ENCODE data around the gene ARNT2. TPM values are rescaled to one million over a fixed set of nuclear protein-coding genes. Genes with fewer than 3 reads are reported as not detected.
A peak's percentile ranks its signal among the peaks of the same experiment; 100 is the strongest.

The ARNT2 gene
- not detected in 2 replicates for total RNA-seq (2013; cell fraction: nucleolus; rRNA removed)
- total RNA-seq (2014; rRNA removed) (not detected in 2 replicates), total RNA-seq (2014; rRNA removed; fragmentation: Illumina TruSeq; extraction: Trizol) (not detected in 2 replicates), total RNA-seq (2021) (0.21 TPM in 1 of 2 replicates, not detected in the other), polyA plus RNA-seq (2011; rRNA removed) (0.06 and 0.07 TPM in 2 replicates), polyA plus RNA-seq (2014; fragmentation: Illumina TruSeq; extraction: Trizol) (0.07 TPM in 1 of 2 replicates, not detected in the other), polyA plus RNA-seq (2014; fragmentation: Nextera tagmentation; extraction: Ambion mirVana) (under 1 TPM in 1 of 2 experiments, not detected in 1; 0.11 TPM), polyA plus RNA-seq (2014; rRNA removed) (not detected in 2 replicates), polyA plus RNA-seq (2016; fragmentation: Nextera tagmentation; extraction: Ambion mirVana) (under 1 TPM in 1 of 2 experiments, not detected in 1; 0.49 TPM), polyA minus RNA-seq (2011; rRNA and poly(A)+ RNA removed) (not detected in 2 replicates), Bru-seq, nascent RNA (percentile 7 among the genes with signal in this experiment), BruChase-seq, experiment 1, labeled RNA remaining after a 6-hour chase (percentile 7 among the genes with signal in this experiment), BruChase-seq, experiment 2, labeled RNA remaining after a 2-hour chase (percentile 5 among the genes with signal in this experiment)
- 0.07 TPM for polyA plus RNA-seq (2011; ENCODE audit: low read depth)
- 0.13 TPM in 1 of 2 replicates, not detected in the other for polyA plus RNA-seq (2011; cell fraction: cytosol; rRNA removed)
- 0.04 and 0.10 TPM in 2 replicates for polyA plus RNA-seq (2011; cell fraction: nucleus; rRNA removed)
- 0.22 and 0.72 TPM in 2 replicates for polyA plus RNA-seq (2012)
- not detected in 2 replicates for polyA minus RNA-seq (2011; cell fraction: cytosol; rRNA and poly(A)+ RNA removed)
- not detected in 2 replicates for polyA minus RNA-seq (2011; cell fraction: nucleus; rRNA and poly(A)+ RNA removed)
- long read RNA-seq, experiment 1 = 0 reads
- long read RNA-seq, experiment 2 = 0 reads

DNA sequence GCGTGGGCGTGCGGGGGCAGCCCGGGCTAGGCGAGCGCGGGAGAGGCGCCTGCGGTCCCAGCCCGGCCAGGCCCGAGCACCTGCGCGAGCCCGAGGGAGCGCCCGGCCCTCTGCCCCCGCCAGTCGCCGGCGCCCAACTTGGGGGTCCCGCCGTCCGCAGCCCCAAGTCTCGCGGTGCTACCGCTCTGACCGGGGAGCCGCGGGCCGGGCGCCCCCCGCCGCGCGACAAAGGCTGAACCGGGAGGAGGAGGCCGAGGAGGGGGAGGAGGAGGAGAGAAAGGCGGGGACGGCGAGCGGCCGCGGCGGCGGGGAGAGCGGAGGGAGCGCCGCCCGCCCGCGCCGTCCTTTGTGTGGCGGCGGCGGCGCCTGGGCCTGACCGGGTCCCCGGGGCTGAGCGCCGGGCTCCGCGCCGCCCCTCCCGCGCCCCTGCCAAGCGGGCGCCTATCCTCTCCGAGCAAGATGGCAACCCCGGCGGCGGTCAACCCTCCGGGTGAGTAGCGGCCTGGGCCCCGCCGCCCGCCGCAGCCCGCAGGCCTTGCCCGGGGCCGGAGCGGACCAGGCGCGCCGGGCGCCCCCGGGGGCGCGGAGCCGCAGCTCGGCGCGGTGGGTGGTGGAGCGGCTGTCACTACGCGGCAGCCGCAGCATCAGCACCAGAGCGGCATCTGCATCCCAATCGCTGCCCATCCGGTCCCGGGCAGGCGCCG is at the start of gene ARNT2:
Gene ARNT2, plus strand, starts transcription at position 326 of the 704 bp plus-strand sequence. Its CDS starts 134 bp downstream, at position 460.
- H3K36me3 ChIP-seq (ENCODE audit: control insufficient read depth in 2 of 2, insufficient read depth in 2 of 2, low read length in 1 of 2) = no peaks in the 10 kb centered on the region
- DNase-seq (ENCODE audit: low read depth, low spot score) = no peak
- H3K4me2 ChIP-seq (ENCODE audit: control insufficient read depth, insufficient read depth) = peak within 1 kb of the TSS; percentile 60; the same call in 1 of the 2 replicates
- peaks cover 4% of the 10 kb centered on the region for H3K4me1 ChIP-seq (ENCODE audit: control insufficient read depth, insufficient read depth, low read length)
- H3K4me3 ChIP-seq = no peak within 1 kb of the TSS
- ChIA-PET CTCF (no interaction called here), SMC1A (ENCODE audit: uncharacterized antibody, unreplicated experiment) (no interaction called here), RAD21 (ENCODE audit: unreplicated experiment) (no interaction called here), POLR2A (no interaction called here)
- H2AFZ ChIP-seq (ENCODE audit: control insufficient read depth, low read depth, low read length) = no peak within 1 kb of the TSS
- no peaks in the 10 kb centered on the region; the same call in 2 of the 3 replicates for H3K9me3 ChIP-seq (replicated peaks; ENCODE audit: control insufficient read depth, insufficient read depth, low read length)
- ATAC-seq = no peak; the same call in 2 of the 3 replicates
- H3K27ac ChIP-seq (ENCODE audit: control insufficient read depth, insufficient read depth) = no peak within 1 kb of the TSS
- 4% methylated on average over 41 of the region's 102 CpGs for WGBS (ENCODE audit: insufficient coverage, insufficient replicate concordance, low lambda C conversion rate, missing lambda C conversion rate)
- no peak within 1 kb of the TSS for H3K9ac ChIP-seq (ENCODE audit: control insufficient read depth, insufficient read depth, low read length)
- BruUV-seq (replicated peaks) = no TSS peak
- FAIRE-seq = no peak
- TF ChIP-seq EGR1 (IDR thresholded peaks at IDR 0.05; ENCODE audit: borderline replicate concordance in 1 of 2, low read depth in 2 of 2, low read length in 2 of 2) (0 out of 3 replicates have a peak, but pooled peaks of 1 of the 2 experiments have one; percentile 16), POLR2A (IDR thresholded peaks at IDR 0.05; ENCODE audit: low read depth, low read length) (no peak), ZNF622 (IDR thresholded peaks at IDR 0.05) (no peak), MTA2 (IDR thresholded peaks at IDR 0.05; ENCODE audit: low read depth) (no peak)
- TF ChIP-seq, protein P1, sequence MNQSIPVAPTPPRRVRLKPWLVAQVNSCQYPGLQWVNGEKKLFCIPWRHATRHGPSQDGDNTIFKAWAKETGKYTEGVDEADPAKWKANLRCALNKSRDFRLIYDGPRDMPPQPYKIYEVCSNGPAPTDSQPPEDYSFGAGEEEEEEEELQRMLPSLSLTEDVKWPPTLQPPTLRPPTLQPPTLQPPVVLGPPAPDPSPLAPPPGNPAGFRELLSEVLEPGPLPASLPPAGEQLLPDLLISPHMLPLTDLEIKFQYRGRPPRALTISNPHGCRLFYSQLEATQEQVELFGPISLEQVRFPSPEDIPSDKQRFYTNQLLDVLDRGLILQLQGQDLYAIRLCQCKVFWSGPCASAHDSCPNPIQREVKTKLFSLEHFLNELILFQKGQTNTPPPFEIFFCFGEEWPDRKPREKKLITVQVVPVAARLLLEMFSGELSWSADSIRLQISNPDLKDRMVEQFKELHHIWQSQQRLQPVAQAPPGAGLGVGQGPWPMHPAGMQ (IDR thresholded peaks at IDR 0.05; ENCODE audit: borderline replicate concordance) = no peak
- peaks cover 6 to 16% of the 10 kb centered on the region in 2 experiments for H3K27me3 ChIP-seq (replicated peaks in 1 of 2; ENCODE audit: control insufficient read depth in 2 of 2, insufficient read depth in 2 of 2, low read length in 1 of 2)
- intact Hi-C loops (cut with micrococcal nuclease; ENCODE audit: unreplicated experiment) = no loop called here
- no peaks in the 10 kb centered on the region for H4K20me1 ChIP-seq (ENCODE audit: control insufficient read depth, insufficient read depth)
- in situ Hi-C loops (cut with MboI) = no loop called here
- H3K79me2 ChIP-seq (ENCODE audit: control insufficient read depth, insufficient read depth, low read length) = no peaks in the 10 kb centered on the region

All from GM12878 (cell line).